ENCODE results near the gene SAMD13. TPM values are rescaled to one million over a fixed set of nuclear protein-coding genes. Genes with fewer than 3 reads are reported as not detected.

Gene SAMD13
- total RNA-seq, 1 experiment from 2014 or later, result 0.61 TPM

DNA sequence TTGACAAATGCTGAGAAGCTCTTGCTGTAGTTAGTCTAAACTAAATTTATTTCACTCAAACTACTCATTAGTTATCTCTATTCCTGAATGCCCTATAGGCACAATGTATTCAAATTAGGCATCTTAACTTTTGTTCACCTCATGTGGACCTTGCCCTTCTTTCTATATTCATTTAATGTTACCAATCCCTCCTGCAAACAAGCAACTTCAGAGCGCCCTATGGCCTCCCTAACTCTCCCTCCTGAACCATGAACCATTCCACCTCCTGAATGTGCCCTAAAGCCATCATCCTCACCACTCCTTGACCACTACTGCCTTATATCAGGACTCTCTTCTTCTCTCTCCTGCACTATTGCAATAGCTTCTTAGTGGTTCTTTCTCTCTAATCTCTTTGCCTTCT is 34.8 kb upstream of the SAMD13 start:
- Histone ChIP-seq H2BK12ac (ENCODE audit: insufficient read length, low read depth, low read length) (no peak overlapping the region), H2BK15ac (ENCODE audit: low read depth, low read length) (no peak overlapping the region), H3K4ac (ENCODE audit: low read depth, low read length) (no peak overlapping the region), H2BK20ac (ENCODE audit: low read depth, low read length, poor library complexity, severe bottlenecking) (no peak overlapping the region), H2BK5ac (ENCODE audit: insufficient read length, low read length) (no peak overlapping the region), H4K5ac (ENCODE audit: insufficient read length, low read depth, low read length) (no peak overlapping the region), H3K4me1 (ENCODE audit: insufficient read depth, low read length) (no peaks in the 10 kb centered on the region; the same call in 1 of the 2 replicates), H2AFZ (ENCODE audit: low read length) (no peak overlapping the region), H3K23ac (ENCODE audit: insufficient read length, low read depth, low read length) (no peak overlapping the region), H3K79me2 (ENCODE audit: insufficient read depth, low read length) (no peaks in the 10 kb centered on the region), H3K79me1 (ENCODE audit: insufficient read depth, low read depth, low read length, poor library complexity, severe bottlenecking) (no peaks in the 10 kb centered on the region), H3K18ac (ENCODE audit: insufficient read length, low read depth, low read length) (no peak overlapping the region), H4K91ac (ENCODE audit: insufficient read length, low read depth, low read length) (no peak overlapping the region), H2BK120ac (ENCODE audit: low read depth, low read length, poor library complexity, severe bottlenecking) (no peak overlapping the region), H3K9me3 (ENCODE audit: control insufficient read depth, low read depth, low read length) (no peaks in the 10 kb centered on the region), H4K8ac (replicated peaks; ENCODE audit: insufficient read length, low read depth, low read length) (no peak overlapping the region), H4K20me1 (ENCODE audit: control insufficient read depth, insufficient read depth, insufficient read length) (no peaks in the 10 kb centered on the region), H3K56ac (ENCODE audit: insufficient read length, low read depth, low read length) (no peak overlapping the region), H3K27ac (ENCODE audit: insufficient read length, low read depth, low read length) (no peak overlapping the region), H3K9ac (ENCODE audit: extremely low read depth, insufficient read length, low read length) (no peak overlapping the region), H3K4me2 (ENCODE audit: insufficient read depth, insufficient read length, low read length) (no peak overlapping the region), H3K23me2 (ENCODE audit: insufficient read length, low read depth, low read length, poor library complexity, severe bottlenecking) (no peaks in the 10 kb centered on the region), H3K27me3 (ENCODE audit: insufficient read depth, low read length) (no peaks in the 10 kb centered on the region), H2AK5ac (ENCODE audit: insufficient read length, low read length) (no peak overlapping the region), H3K14ac (ENCODE audit: insufficient read depth, low read length) (no peak overlapping the region), H3T11ph (ENCODE audit: low read length) (no peak overlapping the region)
- no peak for DNase-seq
- no peak overlapping the region for H3K27ac Mint-ChIP-seq
- H3K4me1 Mint-ChIP-seq, result peaks cover 10 to 11% of the 10 kb centered on the region in 2 experiments
- H3K27me3 Mint-ChIP-seq (ENCODE audit: low read depth), result peaks cover 9% of the 10 kb centered on the region
- H3K4me3 Mint-ChIP-seq, result no peak overlapping the region
- TF ChIP-seq, protein P1, sequence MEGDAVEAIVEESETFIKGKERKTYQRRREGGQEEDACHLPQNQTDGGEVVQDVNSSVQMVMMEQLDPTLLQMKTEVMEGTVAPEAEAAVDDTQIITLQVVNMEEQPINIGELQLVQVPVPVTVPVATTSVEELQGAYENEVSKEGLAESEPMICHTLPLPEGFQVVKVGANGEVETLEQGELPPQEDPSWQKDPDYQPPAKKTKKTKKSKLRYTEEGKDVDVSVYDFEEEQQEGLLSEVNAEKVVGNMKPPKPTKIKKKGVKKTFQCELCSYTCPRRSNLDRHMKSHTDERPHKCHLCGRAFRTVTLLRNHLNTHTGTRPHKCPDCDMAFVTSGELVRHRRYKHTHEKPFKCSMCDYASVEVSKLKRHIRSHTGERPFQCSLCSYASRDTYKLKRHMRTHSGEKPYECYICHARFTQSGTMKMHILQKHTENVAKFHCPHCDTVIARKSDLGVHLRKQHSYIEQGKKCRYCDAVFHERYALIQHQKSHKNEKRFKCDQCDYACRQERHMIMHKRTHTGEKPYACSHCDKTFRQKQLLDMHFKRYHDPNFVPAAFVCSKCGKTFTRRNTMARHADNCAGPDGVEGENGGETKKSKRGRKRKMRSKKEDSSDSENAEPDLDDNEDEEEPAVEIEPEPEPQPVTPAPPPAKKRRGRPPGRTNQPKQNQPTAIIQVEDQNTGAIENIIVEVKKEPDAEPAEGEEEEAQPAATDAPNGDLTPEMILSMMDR (conservative IDR thresholded peaks at IDR 0.05), result no peak
- H3K36me3 Mint-ChIP-seq (ENCODE audit: insufficient read depth in 1 of 3, low read depth in 3 of 3), result no peaks in the 10 kb centered on the region
- no CpG with 5 or more reads among the region's 1 CpG for WGBS (ENCODE audit: extremely low coverage, insufficient read length, low lambda C conversion rate)
- H3K9me3 Mint-ChIP-seq, result no peaks in the 10 kb centered on the region
